CD14-positive monocyte (primary cell): ENCODE results near the gene RBBP9. TPM values are rescaled to one million over a fixed set of nuclear protein-coding genes. Genes with fewer than 3 reads are reported as not detected.
A peak's percentile ranks its signal among the peaks of the same experiment; 100 is the strongest.

Source experiments
- DNase-seq, 3 donors: peaks; one replicate each; pipeline ENCODE4 v3.0.0-alpha.2; 2011 to 2022
- H2AFZ ChIP-seq: 2 replicates; pipeline ENCODE4 v1.6.0; 2012; ENCODE audit warnings: mild to moderate bottlenecking, low read depth, low read length, inconsistent platforms; ENCODE audit not compliant: insufficient read depth, poor library complexity, severe bottlenecking
- H3K27ac ChIP-seq, 2 donors: 1 replicate in 1 of 2; 2 replicates in 1 of 2; pipeline ENCODE4 v1.5.1; 2012 to 2013; ENCODE audit warnings: low read length in 2 of 2, control low read depth in 1 of 2, inconsistent platforms in 1 of 2, low read depth in 1 of 2, mild to moderate bottlenecking in 1 of 2
- H3K27me3 ChIP-seq, 2 donors: one replicate each; pipeline versions ENCODE4 v1.6.0 to v1.6.1; 2011 to 2013; ENCODE audit warnings: low read length in 2 of 2; ENCODE audit not compliant: control insufficient read depth in 2 of 2, insufficient read depth in 2 of 2
- H3K36me3 ChIP-seq, 2 donors: replicated peaks in 1 of 2; 1 replicate in 1 of 2; 2 replicates in 1 of 2; pipeline versions ENCODE4 v1.5.1 to v1.6.1; 2012 to 2013; ENCODE audit warnings: low read length in 2 of 2, control low read depth in 1 of 2, inconsistent platforms in 1 of 2, mild to moderate bottlenecking in 1 of 2; ENCODE audit not compliant: insufficient read depth in 2 of 2, control insufficient read depth in 1 of 2
- H3K4me1 ChIP-seq, 2 donors: 1 replicate in 1 of 2; 2 replicates in 1 of 2; pipeline versions ENCODE4 v1.5.1 to v1.6.1; 2012 to 2013; ENCODE audit warnings: low read length in 2 of 2, control low read depth in 1 of 2, inconsistent platforms in 1 of 2, mild to moderate bottlenecking in 1 of 2, moderate library complexity in 1 of 2; ENCODE audit not compliant: insufficient read depth in 2 of 2, control insufficient read depth in 1 of 2
- H3K4me2 ChIP-seq: replicated peaks from 2 replicates; pipeline ENCODE3; 2012; ENCODE audit warnings: low read length, moderate library complexity, mild to moderate bottlenecking; ENCODE audit not compliant: poor library complexity, severe bottlenecking; ENCODE audit errors: extremely low read depth
- H3K4me3 ChIP-seq, 3 experiments: fragments of 200-600 bp in 1 of 3; sonication (generic) in 1 of 3; replicated peaks in 1 of 3; 1 replicate in 2 of 3; 2 replicates in 1 of 3; pipeline ENCODE4 v1.5.1; 2011 to 2013; ENCODE audit warnings: low read length in 3 of 3, mild to moderate bottlenecking in 3 of 3, control low read depth in 2 of 3, low read depth in 2 of 3, inconsistent platforms in 1 of 3, moderate library complexity in 1 of 3
- H3K79me2 ChIP-seq: 2 replicates; pipeline ENCODE4 v1.6.0; 2012; ENCODE audit warnings: mild to moderate bottlenecking, control low read depth, inconsistent platforms, low read length, moderate library complexity; ENCODE audit not compliant: insufficient read depth
- H3K9ac ChIP-seq: 2 replicates; pipeline ENCODE4 v1.6.0; 2017; ENCODE audit warnings: low read length, mild to moderate bottlenecking; ENCODE audit not compliant: insufficient read depth, poor library complexity, severe bottlenecking
- H3K9me3 ChIP-seq, 2 donors: replicated peaks in 1 of 2; 1 replicate in 1 of 2; 2 replicates in 1 of 2; pipeline versions ENCODE4 v1.5.1 to v1.6.1; 2012 to 2013; ENCODE audit warnings: low read length in 2 of 2, control low read depth in 1 of 2; ENCODE audit not compliant: control insufficient read depth in 1 of 2, insufficient read depth in 1 of 2
- H4K20me1 ChIP-seq: 2 replicates; pipeline ENCODE4 v1.6.0; 2012; ENCODE audit warnings: mild to moderate bottlenecking, low read length, control low read depth, moderate library complexity; ENCODE audit not compliant: insufficient read depth
- H3K27ac Mint-ChIP-seq, 7 donors: one replicate each; pipeline ENCODE4 v1.8.0; 2020; ENCODE audit warnings: mild to moderate bottlenecking in 7 of 7, mixed read lengths in 7 of 7, moderate library complexity in 6 of 7, inconsistent platforms in 2 of 7
- H3K27me3 Mint-ChIP-seq, 3 donors: one replicate each; pipeline ENCODE4 v1.8.0; 2021 to 2022; ENCODE audit warnings: low read depth in 3 of 3, mild to moderate bottlenecking in 3 of 3, mixed read lengths in 3 of 3, moderate library complexity in 3 of 3, inconsistent platforms in 1 of 3
- H3K36me3 Mint-ChIP-seq, 2 donors: one replicate each; pipeline ENCODE4 v1.8.0; 2020; ENCODE audit warnings: mixed read lengths in 2 of 2, inconsistent platforms in 1 of 2, mild to moderate bottlenecking in 1 of 2
- H3K4me1 Mint-ChIP-seq: one replicate; pipeline ENCODE4 v1.8.0; 2020; ENCODE audit warnings: mild to moderate bottlenecking, mixed read lengths
- H3K4me3 Mint-ChIP-seq, 2 donors: one replicate each; pipeline ENCODE4 v1.8.0; 2020; ENCODE audit warnings: mild to moderate bottlenecking in 2 of 2, mixed read lengths in 2 of 2, moderate library complexity in 1 of 2
- H3K9me3 Mint-ChIP-seq, 7 donors: one replicate each; pipeline ENCODE4 v1.8.0; 2020 to 2022; ENCODE audit warnings: mixed read lengths in 7 of 7, mild to moderate bottlenecking in 6 of 7, moderate library complexity in 6 of 7, inconsistent platforms in 2 of 7
- CTCF ChIP-seq: fragments of 200-600 bp; IDR thresholded peaks from one replicate; pipeline ENCODE4 v1.8.0; 2022; ENCODE audit warnings: antibody characterized with exemption, mild to moderate bottlenecking
- WGBS: methylation state at CpG from one replicate; pipeline ENCODE4 v1.1.5; 2013; ENCODE audit warnings: missing lambda C conversion rate; ENCODE audit not compliant: insufficient coverage; 5-methylcytosine and 5-hydroxymethylcytosine counted together
- intact Hi-C, 2 donors: fragments of 100-400 bp; cut with micrococcal nuclease; formaldehyde crosslinking; loops; one replicate each; pipeline versions ENCODE4 v1.15.0 to v1.15.1; 2023
- polyA plus RNA-seq, 3 donors: library from polyadenylated mRNA; depleted of rRNA in 1 of 3; unstranded in 2 of 3; stranded (reverse) in 1 of 3; fragments of 300-500 nt in 2 of 3; fragments of >200 nt in 1 of 3; fragmentation: Illumina TruSeq in 2 of 3; gene quantifications; 1 replicate in 2 of 3; 2 replicates in 1 of 3; pipeline ENCODE4 v1.2.3, GENCODE V29; 2012 to 2021

Gene RBBP9
- polyA plus RNA-seq, 3 donors = 3.5 to 6.9 (median 5.2) TPM

- WGBS = 100% methylated on average over 1 of the region's 6 CpGs
- DNase-seq = no peak
- Histone ChIP-seq H2AFZ (no peak overlapping the region), H3K9me3 (no peaks in the 10 kb centered on the region), H3K27me3 (no peaks in the 10 kb centered on the region), H3K4me1 (no peaks in the 10 kb centered on the region), H3K36me3 (peaks cover 87 to 96% of the 10 kb centered on the region in 2 donors), H3K9ac (no peak overlapping the region), H3K4me2 (no peak overlapping the region), H3K79me2 (peaks cover 4% of the 10 kb centered on the region), H3K27ac (no peak overlapping the region), H3K4me3 (no peak overlapping the region), H4K20me1 (peaks cover 5% of the 10 kb centered on the region)
- no peak for TF ChIP-seq CTCF
- H3K4me3 Mint-ChIP-seq = no peak overlapping the region
- no peak overlapping the region for H3K27ac Mint-ChIP-seq
- H3K36me3 Mint-ChIP-seq = peaks cover 82 to 90% of the 10 kb centered on the region in 2 donors
- no peaks in the 10 kb centered on the region for H3K9me3 Mint-ChIP-seq
- intact Hi-C loops = no loop called here
- H3K4me1 Mint-ChIP-seq = no peaks in the 10 kb centered on the region
- no peaks in the 10 kb centered on the region for H3K27me3 Mint-ChIP-seq
Observed at GRCh38 chr20:18532626-18533025, 35.6 kb upstream of the RBBP9 start.

- Mint-ChIP-seq H3K36me3 (peaks cover 88 to 98% of the 10 kb centered on the region in 2 donors), H3K27me3 (no peaks in the 10 kb centered on the region), H3K9me3 (no peaks in the 10 kb centered on the region), H3K27ac (peak overlapping the region in 1 of 7 donors; percentile 44), H3K4me1 (no peaks in the 10 kb centered on the region), H3K4me3 (no peak overlapping the region)
- TF ChIP-seq CTCF = no peak
- Histone ChIP-seq H3K79me2 (peaks cover 4% of the 10 kb centered on the region), H3K9me3 (no peaks in the 10 kb centered on the region), H3K4me3 (no peak overlapping the region), H3K9ac (no peak overlapping the region), H3K27ac (no peak overlapping the region), H2AFZ (no peak overlapping the region), H3K4me2 (no peak overlapping the region), H3K27me3 (no peaks in the 10 kb centered on the region), H3K36me3 (peaks cover 96 to 100% of the 10 kb centered on the region in 2 donors), H3K4me1 (no peaks in the 10 kb centered on the region), H4K20me1 (peaks cover 5% of the 10 kb centered on the region)
- intact Hi-C loops = no loop called here
- DNase-seq = no peak
Observed at GRCh38 chr20:18529041-18529440, 32.0 kb upstream of the RBBP9 start.
